ENCODE results near the gene SIGLEC10. TPM values are rescaled to one million over a fixed set of nuclear protein-coding genes. Genes with fewer than 3 reads are reported as not detected.
"Not testable (repeated sequence)": the region's sequence is repeated elsewhere in the genome, so short reads cannot be mapped to it uniquely, and the experiment has no call there.

Gene SIGLEC10
- total RNA-seq, 2 donors from 2014 or later: 1.3 to 4.5 TPM

DNA sequence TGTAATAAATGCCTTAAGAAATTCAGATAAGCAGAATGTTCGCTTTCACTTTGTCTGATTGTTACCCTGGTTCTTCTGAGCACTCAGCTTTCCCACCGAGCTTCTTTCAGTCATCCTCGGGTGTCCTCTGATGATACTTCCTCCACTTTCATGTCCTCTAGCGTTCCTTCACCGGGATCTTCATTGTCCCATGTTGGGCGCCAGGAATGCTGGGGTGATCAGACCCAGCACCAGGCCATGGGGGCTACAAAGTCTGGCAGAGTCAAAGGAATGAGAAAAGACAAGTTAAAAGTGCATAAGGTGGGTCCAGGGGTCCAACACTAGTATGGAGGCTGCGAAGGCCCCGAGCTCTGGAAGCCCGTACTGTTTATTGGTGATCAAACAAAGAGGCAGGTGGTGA, 15.3 kb downstream of the SIGLEC10 start:
- DNase-seq (no peak), ATAC-seq (no peak)
- intact Hi-C loops (cut with DNase I, micrococcal nuclease): no loop called here

DNA sequence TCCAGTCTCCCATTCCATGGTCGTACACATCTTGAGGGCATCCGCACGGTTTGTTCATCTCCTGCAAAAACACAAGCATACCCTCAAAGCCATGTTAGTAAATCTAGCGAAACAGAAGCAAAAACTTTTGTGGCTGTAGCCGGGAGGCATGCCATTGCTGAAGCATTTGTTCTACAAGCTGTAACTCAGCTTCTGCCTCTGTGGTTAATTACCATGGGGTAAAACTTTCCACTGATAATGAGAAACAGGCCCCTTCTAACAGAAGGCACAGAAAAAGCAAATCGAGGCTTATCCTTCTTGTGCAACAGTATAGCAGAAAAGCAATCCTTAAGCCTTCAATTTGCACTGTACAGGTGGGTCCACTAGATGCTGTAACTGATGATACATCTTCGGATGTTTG, 17.5 kb downstream of the SIGLEC10 start:
- DNase-seq; intact Hi-C loops (cut with DNase I, micrococcal nuclease); ATAC-seq: not testable (repeated sequence)

DNA sequence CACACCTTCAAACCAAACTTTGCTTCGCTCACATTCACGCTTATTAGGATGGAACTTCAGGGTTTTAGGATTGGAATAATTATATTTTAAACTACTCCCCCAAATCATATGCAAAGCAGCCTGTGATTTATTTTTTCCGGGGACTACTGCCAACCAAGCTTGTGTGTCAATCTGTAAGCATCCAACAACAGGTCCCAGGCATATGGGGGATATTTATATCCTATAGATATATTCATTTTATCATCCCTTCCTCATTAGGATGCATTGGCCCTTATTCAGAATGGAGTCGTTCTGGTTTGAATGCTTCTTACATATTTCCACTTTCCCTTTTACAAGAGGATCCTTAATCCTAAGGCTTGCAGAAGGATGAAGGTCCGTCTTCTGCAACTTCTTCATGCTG, 18.2 kb downstream of the SIGLEC10 start:
- ATAC-seq: no peak
- intact Hi-C loops (cut with DNase I, micrococcal nuclease): no loop called here
- DNase-seq: no peak

DNA sequence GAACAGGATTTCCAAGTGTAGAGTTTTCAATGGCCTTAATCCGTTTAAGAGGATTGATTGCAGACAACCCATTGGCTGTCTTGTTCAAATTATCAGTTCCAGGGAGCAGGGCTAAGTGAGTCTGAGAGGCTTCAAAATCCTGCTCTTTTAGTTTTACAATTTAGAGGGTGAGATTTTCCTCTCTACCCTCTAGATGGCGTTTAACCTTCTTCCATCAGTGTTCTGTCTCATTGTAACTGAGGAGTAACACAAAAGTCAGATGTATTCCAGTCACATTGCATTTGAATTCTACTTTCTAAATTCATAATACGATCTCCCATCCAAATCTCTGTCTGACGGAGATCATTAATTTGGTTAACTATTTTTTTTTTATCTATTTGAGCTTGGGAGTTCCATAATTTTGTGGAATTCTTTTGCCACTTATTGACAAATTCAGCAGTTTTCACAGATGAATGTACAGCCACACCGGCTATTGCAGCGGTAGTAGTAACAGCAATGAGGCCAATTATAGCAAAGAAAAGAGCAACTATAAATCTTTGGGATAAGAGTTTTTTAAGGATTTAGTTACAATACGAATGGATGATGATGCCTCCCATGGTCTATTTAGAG, 19.2 kb downstream of the SIGLEC10 start:
- DNase-seq (no peak), ATAC-seq (no peak)
- intact Hi-C loops (cut with DNase I, micrococcal nuclease): no loop called here

DNA sequence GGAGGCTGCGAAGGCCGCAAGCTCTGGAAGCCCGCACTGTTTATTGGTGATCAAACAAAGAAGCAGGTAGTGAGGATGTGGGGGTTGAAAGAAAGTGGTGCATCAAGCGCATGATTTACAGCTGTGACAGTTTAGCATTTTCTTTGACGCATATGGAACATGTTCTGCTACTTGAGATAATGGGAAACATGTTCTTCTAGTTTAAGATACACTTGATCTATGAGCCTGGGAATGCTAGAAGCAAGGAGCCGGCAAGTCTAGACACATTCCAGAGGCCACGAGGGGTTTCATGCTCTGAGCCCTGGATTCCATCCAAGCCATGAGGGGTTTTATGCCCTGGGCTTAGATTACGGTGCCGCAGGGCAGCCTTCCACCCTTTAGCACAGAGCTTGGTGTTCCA, 20.0 kb downstream of the SIGLEC10 start:
- ATAC-seq; intact Hi-C loops (cut with DNase I, micrococcal nuclease); DNase-seq: not testable (repeated sequence)

DNA sequence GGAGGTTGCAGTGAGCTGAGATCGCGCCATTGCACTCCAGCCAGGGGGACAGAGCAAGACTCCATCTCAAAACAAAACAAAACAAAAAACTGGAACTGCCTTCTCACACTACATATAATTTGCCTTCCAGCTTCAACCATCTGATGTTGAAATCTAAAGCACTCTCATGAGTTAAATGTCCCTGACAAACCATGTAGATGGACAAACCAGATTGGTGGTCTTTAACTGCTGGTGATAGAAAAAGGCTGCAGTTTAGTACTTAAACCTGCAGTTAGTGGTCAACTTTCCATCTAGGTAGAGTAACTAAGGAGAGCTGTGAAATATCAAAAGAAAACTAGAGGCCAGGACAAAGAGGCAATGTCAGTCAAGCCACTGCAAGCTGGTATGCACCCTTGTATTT, 21.3 kb downstream of the SIGLEC10 start:
- intact Hi-C loops (cut with DNase I, micrococcal nuclease): no loop called here
- ATAC-seq: no peak

DNA sequence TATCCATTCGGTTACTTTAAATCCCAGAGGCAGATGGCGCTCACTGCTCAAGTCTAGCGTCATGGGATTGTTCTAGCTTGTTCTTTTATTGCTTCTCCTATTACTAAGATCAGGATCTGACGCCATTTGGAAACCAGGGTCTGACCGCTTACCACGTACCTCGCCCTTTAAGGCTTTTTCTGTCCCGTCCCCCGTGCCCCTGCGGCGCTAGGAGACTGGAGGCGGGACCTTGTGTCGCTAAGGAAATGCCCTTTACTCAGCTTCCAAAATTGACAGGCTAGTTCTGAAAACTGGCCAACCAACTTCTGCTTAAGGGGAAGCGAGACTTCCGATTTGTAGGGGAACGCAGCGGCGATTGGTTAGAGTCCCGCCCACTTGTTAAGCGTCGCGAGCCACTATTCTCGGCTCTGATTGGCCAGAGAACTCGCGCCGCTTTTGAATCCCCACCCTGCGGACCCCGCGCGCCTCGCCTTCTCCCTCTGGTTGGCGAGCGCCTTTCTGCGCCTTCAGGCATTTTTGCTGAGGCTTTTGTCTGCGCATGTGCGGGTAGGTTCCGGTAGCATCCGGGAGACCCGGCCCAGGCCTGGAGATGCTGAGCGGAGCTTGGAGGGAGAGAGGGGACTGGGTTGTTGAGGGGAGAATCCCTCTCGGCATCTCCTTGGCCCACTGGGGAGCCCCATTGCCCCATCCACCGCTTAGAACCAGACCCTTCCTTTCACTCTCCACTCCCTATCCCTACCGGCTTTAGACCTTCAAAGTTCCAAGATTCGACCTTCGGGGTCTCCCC, 23.2 kb downstream of the SIGLEC10 start:
- peak; percentile 99 for ATAC-seq
- intact Hi-C loops (cut with DNase I, micrococcal nuclease): no loop called here
- DNase-seq: peak; percentile 92 to 94

More for the DNA sequence above, 21.3 kb downstream of the SIGLEC10 start:
- DNase-seq: no peak

DNA sequence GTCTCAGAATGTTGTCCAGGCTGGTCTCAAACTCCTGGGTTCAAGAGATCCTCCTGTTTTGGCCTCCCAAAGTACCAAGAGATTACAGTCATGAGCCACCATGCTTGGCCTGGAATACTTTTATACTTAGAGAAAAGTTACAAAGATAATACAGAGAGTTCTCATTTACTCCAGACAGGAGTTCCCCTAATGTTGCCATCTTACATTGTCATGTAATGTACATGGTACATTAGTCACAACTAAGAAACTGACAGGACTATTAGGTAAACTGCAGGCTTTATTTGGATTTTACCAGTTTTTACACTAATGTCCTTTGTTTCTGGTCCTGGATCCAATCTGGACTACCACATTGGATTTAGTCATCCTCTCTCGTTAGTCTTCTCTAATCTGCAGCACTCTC, 24.7 kb downstream of the SIGLEC10 start:
- ATAC-seq: no peak
- intact Hi-C loops (cut with DNase I, micrococcal nuclease): no loop called here

DNA sequence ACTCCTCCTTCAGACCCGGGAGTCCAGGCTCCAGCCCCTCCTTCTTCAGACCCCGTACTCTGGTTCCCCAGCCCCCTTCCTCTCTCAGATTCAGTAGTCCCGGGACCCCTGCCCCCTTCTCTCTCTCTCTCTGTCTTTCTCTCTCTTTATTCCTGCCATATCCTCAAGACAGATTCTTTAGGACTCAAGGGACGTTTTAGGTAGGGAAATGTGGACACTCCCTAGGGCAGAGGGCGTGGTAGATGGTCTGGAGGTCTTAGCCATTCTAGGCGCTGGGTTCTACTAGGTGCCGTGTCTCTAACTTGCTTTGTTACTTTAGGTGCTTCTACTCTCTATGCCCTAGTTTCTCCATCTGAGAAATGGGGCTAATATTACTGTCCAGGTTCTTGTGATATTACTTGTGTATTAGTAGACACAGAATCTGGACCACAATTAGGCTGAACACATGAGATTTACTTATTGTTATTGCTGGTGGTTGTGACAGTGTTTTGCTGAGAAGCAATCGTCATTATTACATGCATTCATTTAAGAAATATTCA, 26.3 kb downstream of the SIGLEC10 start:
- no peak for ATAC-seq
- intact Hi-C loops (cut with DNase I, micrococcal nuclease): no loop called here
- DNase-seq: no peak

More for the DNA sequence above, 24.7 kb downstream of the SIGLEC10 start:
- no peak for DNase-seq

DNA sequence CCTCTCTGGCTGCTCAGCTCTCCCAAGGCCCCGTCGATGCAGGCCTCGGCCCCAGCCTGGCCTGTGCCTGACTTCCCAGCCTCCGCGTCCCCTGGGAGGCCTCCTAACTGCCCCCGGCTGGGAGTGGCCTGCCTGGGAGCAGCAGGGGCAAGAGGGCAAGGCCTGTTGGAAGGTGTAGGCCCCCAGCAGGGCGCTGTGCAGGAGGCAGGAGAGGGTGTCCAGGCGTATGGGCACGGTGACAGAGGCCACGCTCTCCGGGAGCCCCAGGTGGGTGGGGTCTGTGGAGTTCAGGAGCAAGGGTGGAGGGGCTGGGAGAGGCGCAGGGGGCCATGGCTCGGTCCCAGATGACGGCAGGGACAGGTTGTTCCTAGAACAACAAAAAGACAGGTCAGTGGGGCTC, 28.3 kb downstream of the SIGLEC10 start:
- intact Hi-C loops (cut with DNase I, micrococcal nuclease): no loop called here
- no peak for DNase-seq
- ATAC-seq: no peak

DNA sequence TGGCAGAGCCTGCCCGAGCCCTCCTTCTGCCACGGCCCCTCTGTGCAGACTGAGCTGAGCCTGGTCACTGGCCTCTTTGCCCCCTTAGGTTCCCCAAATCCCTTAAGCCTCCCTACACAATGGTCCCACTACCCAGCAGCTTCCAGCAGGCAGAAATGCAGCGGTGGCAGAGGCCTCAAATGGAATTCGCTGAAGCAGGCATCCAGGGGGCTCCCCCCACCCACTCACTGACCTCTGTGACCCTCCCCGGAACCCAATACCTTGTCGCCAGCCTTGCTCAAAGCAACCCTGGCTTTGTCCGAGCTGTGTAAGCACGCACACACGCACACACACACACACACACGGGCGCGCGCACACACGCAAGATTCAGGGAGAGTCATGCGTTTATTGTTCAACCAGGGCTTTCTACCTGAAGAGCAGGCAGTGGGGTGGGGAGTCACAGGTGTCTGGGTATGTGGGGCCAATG, 29.5 kb downstream of the SIGLEC10 start, which contains the start of gene LIM2:
Gene LIM2, minus strand, starts transcription at position 51 of the 466 bp plus-strand sequence. CDS start 531 bp downstream, outside the sequence.
- DNase-seq: no peak
- intact Hi-C loops (cut with DNase I, micrococcal nuclease): no loop called here
- ATAC-seq: no peak

DNA sequence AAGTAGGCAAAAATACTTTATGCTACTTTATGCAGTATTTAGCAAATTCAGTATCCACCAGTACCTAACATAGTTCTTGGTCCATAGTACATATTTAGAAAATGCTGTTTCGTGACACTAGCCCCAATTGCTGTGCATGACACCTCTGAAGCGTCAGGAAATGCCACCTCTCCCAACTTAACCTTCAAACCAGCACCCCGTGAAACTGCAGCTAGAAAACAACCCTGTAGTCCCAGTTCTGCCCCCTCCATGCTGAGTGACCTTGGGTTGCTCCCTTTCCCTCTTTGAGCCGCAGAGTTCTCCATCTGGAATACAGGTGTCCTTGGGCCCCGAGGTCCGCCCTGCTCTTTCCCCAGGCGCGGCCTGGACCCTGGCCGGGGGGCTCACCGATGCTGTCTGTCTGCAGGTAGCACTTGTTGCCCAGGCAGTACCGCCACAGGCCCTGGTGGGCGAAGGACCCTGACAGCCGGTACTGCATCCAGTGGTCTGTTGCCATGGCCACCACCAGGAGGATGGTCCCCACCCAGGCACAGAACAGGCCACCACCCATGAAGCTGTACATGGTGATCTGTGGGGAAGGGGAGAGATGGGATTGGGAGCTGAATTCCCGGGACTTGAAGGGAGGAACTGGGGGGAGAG, 30.4 kb downstream of the SIGLEC10 start:
- intact Hi-C loops (cut with DNase I, micrococcal nuclease): no loop called here
- ATAC-seq: no peak

DNA sequence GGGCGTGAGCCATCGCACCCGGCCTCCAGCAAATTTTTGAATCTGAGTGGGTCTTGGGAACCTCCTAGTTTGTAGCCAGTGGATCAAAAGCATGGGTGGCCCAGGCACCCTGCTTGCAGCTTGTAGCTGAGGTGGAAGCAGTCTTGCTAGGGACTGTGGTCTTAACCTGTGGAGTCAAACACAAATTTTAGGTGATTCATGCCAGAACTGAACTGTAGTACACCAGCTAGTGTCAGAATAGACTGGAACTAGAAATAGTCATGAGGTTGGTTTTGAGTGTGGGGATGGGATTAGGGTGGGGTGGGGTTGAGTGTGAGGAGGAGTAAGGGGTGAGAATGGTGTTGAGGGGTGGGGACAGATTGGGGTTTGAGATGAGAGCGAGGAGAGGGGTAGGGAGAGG, 35.4 kb downstream of the SIGLEC10 start:
- ATAC-seq (no peak), DNase-seq (no peak)
- intact Hi-C loops (cut with DNase I, micrococcal nuclease): no loop called here

More for the DNA sequence above, 30.4 kb downstream of the SIGLEC10 start:
- DNase-seq: no peak

DNA sequence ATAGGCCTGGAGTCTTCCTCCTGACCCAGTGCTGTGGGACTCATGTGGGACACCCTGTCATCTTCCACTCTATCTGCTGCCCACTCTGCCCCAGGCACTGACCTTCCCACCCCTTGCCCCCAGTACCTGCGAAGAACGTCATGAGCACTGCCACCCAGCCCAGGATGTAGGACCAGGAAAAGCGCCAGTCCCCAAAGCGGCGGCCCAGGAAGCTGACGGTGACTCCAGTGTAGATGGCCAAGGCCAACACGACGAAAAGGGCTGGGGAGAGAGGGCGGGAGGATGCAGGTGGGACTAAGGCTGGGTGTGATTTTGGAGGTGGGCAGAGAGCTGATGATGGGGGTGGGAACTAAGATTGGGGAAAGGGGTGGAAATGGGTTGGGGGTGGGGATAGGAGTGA, 37.1 kb downstream of the SIGLEC10 start:
- ATAC-seq (no peak), DNase-seq (no peak)
- intact Hi-C loops (cut with DNase I, micrococcal nuclease): no loop called here

DNA sequence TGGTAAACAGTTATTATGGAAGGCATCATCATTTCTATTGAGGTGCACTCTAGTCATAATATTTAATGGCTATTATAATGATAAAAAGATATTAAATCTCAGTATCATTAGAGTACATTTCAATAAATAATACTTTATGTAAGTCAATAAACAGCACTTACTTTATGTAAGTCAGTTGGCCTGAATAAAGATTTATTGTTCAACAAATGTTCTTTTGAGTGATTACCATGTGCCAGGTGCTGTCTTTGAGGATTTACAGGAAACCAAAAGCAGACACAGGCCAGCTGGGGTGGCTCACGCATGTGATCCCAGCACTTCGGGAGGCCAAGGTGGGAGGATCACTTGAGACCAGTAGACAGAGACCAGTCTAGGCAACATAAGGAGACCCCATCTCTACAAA, 40.0 kb downstream of the SIGLEC10 start:
- DNase-seq: no peak
- intact Hi-C loops (cut with DNase I, micrococcal nuclease): no loop called here
- ATAC-seq: no peak

DNA sequence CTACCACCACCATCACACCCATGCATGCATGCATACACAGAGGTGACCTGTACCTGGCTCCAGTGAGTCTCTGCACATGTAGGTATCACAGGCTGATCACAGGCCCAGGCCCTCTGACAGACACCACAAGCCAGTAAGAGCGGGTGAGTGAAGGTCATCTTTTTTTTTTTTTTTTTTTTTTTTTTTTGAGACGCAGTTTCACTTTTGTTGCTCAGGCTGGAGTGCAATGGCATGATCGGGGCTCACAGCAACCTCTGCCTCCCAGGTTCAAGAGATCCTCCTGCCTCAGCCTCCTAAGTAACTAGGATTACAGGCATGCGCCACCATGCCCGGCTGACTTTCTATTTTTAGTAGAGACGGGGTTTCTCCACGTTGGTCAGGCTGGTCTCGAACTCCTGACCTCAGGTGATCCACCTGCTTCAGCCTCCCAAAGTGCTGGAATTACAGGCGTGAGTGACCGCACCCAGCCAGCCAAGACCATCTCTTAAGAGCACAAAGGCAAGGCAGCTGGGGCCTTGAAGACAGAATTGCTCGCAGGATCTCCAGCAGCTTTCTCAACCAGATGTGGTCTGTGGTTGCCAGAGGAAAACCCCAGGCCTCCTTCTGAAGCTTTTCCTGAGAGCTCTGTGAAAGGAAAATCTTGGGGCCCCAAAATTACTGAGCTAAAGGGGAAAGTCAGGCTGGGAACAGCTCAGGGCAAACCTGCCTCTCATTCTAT, 41.8 kb downstream of the SIGLEC10 start:
- ATAC-seq (no peak), DNase-seq (no peak)
- intact Hi-C loops (cut with DNase I, micrococcal nuclease): no loop called here

DNA sequence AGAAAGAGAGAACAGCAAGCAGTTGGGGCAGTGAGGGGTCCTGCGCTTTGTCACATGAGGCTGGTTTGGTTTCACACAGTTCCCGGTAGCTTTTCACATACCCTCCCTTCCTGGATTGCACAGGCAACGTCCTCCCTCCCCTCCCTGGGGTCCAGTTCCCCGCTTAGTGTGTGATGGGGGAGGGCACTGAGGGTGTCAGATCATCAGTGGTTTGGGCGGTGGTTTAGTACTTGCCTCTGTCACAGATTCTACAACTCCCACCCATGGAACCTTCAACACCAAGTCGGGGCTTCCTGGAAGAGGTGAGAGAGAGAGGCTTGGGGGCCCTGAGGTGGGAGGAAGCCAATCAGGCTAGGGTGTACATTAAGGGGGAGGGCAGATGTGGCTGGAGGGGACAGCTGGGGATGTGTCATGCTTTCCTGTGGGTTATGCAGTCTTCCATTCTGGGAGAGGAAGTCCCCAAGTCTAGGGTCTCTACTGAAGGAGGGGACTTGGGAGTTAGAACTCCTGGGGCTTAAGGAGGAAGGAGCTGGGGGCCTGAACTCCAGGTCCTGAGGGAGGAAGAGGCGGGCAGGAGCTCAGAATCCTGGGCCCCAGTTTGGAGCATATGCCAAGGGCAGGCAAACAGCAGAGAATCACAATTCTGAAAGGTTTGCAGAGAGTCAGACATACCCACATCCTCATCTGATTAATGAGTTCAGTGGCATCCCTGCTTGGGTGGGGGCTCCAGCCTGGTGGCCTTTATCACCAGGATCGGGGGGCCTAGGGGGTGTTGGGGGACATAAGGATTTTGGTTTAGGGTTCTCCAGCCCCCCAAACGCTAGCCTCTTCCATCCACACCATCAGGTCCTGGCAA, 44.6 kb downstream of the SIGLEC10 start, which contains the start of gene NKG7:
Gene NKG7, minus strand, starts transcription at position 6 of the 856 bp plus-strand sequence. CDS start 119 bp downstream, outside the sequence.
- no peak for DNase-seq
- intact Hi-C loops (cut with DNase I, micrococcal nuclease): no loop called here
- ATAC-seq: no peak

Data from left colon (tissue), 2 donors.